ENCODE measurements around the gene L2HGDH. TPM values are rescaled to one million over a fixed set of nuclear protein-coding genes. Genes with fewer than 3 reads are reported as not detected.

L2HGDH gene
- total RNA-seq, 1 donor from 2014 or later, result 7.3 TPM

DNA sequence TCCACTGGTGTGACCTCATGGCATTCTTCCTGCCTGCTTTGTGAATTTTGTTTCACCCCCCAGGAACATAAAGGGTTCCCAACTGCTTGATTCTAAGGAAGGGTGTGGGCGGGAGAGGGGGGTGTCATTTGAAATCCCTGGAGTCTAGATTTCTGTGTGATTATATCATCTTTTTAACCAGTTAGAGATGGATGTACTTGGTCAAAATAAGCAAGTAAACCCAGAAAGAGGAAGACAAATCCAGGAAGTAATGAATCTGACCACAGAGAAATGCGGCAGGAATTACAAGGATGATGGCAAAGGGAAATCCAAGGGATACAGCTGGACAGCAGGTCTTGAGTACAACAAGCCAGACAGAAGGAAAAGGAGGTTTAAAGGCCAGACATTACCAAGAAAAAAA lies 38.9 kb upstream of the L2HGDH start:
- no peaks in the 10 kb centered on the region for H3K27me3 ChIP-seq (ENCODE audit: control insufficient read depth, insufficient read depth, low read length)
- no peaks in the 10 kb centered on the region for H3K36me3 ChIP-seq (ENCODE audit: control insufficient read depth, insufficient read depth, low read length)
- no peak for DNase-seq (ENCODE audit: low read depth)

DNA sequence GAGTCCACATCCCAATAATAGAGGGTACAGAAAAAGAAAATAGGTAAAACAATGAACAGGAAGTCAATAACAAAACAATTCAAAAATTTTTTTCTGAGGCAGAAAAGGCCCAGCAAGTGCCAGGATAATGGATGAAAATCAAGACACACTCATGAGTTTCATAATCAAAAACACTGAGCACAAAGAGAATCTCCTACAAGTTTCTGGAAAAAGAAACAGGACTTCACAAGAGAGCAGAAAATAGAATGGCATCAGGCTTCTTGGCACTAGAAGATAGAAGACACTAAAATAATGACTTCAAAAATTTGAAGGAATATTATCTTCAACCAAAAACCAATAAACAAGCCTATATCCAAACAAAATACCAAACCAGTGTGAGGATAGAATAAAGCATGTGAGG lies 36.9 kb upstream of the L2HGDH start:
- Histone ChIP-seq H3K4me3 (ENCODE audit: low read depth, low read length) (no peak overlapping the region), H3K36me3 (ENCODE audit: control insufficient read depth, insufficient read depth, low read length) (no peaks in the 10 kb centered on the region), H3K27me3 (ENCODE audit: control insufficient read depth, insufficient read depth, low read length) (no peaks in the 10 kb centered on the region)
- no peak for DNase-seq (ENCODE audit: low read depth)
- TF ChIP-seq, protein P1, sequence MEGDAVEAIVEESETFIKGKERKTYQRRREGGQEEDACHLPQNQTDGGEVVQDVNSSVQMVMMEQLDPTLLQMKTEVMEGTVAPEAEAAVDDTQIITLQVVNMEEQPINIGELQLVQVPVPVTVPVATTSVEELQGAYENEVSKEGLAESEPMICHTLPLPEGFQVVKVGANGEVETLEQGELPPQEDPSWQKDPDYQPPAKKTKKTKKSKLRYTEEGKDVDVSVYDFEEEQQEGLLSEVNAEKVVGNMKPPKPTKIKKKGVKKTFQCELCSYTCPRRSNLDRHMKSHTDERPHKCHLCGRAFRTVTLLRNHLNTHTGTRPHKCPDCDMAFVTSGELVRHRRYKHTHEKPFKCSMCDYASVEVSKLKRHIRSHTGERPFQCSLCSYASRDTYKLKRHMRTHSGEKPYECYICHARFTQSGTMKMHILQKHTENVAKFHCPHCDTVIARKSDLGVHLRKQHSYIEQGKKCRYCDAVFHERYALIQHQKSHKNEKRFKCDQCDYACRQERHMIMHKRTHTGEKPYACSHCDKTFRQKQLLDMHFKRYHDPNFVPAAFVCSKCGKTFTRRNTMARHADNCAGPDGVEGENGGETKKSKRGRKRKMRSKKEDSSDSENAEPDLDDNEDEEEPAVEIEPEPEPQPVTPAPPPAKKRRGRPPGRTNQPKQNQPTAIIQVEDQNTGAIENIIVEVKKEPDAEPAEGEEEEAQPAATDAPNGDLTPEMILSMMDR (IDR thresholded peaks at IDR 0.05; ENCODE audit: insufficient read depth, low read length, poor library complexity, severe bottlenecking), result no peak

More for the DNA sequence above, 38.9 kb upstream of the L2HGDH start:
- H3K4me3 ChIP-seq (ENCODE audit: low read depth, low read length), result no peak overlapping the region
- TF ChIP-seq, protein P1 (IDR thresholded peaks at IDR 0.05; ENCODE audit: insufficient read depth, low read length, poor library complexity, severe bottlenecking), result no peak

- TF ChIP-seq, protein P1 (IDR thresholded peaks at IDR 0.05; ENCODE audit: insufficient read depth, low read length, poor library complexity, severe bottlenecking), result no peak
- Histone ChIP-seq H3K36me3 (ENCODE audit: control insufficient read depth, insufficient read depth, low read length) (no peaks in the 10 kb centered on the region), H3K27me3 (ENCODE audit: control insufficient read depth, insufficient read depth, low read length) (no peaks in the 10 kb centered on the region), H3K4me3 (ENCODE audit: low read depth, low read length) (no peak overlapping the region)
- DNase-seq (ENCODE audit: low read depth), result no peak
Observed at GRCh38 chr14:50347521-50347920, 35.5 kb upstream of the L2HGDH start.

DNA sequence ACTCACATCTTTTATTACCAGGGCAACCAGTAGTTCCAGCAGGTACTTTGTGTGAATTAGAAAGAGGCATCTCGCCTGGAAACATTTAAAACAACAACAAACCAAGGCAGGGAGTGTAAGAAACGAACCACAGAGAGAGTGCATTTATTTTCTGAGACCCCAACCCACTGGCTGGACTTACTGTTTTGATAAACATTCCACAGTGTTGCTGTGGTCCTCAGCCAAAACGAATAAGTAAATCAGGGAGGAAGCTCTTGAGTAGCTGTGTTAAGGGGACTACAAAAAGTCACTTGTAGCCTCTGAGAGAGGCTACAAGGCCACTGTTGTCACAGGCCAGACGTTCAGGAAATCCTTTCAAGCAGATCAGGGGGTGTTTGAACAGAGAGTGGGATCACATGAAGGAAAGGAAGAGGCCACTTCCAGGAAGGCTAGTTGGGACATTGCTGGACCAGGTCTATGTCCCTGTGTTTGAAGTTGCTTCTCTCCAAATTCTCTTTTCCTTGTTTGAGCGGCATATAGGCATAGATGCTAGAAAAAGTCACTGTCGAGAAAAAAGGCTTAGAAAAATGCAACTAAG lies 33.9 kb upstream of the L2HGDH start:
- TF ChIP-seq, protein P1 (IDR thresholded peaks at IDR 0.05; ENCODE audit: insufficient read depth, low read length, poor library complexity, severe bottlenecking), result no peak
- Histone ChIP-seq H3K27me3 (ENCODE audit: control insufficient read depth, insufficient read depth, low read length) (no peaks in the 10 kb centered on the region), H3K36me3 (ENCODE audit: control insufficient read depth, insufficient read depth, low read length) (no peaks in the 10 kb centered on the region), H3K4me3 (ENCODE audit: low read depth, low read length) (no peak overlapping the region)
- DNase-seq (ENCODE audit: low read depth), result no peak

GRCh38 chr14:50344876-50345563 lies 33.0 kb upstream of the L2HGDH start:
- Histone ChIP-seq H3K27me3 (ENCODE audit: control insufficient read depth, insufficient read depth, low read length) (no peaks in the 10 kb centered on the region), H3K4me3 (ENCODE audit: low read depth, low read length) (no peak overlapping the region), H3K36me3 (ENCODE audit: control insufficient read depth, insufficient read depth, low read length) (no peaks in the 10 kb centered on the region)
- TF ChIP-seq, protein P1 (IDR thresholded peaks at IDR 0.05; ENCODE audit: insufficient read depth, low read length, poor library complexity, severe bottlenecking), result no peak
- no peak for DNase-seq (ENCODE audit: low read depth)
